Measurements from ENCODE around the gene NF1.
"Not testable (repeated sequence)": the region's sequence is repeated elsewhere in the genome, so short reads cannot be mapped to it uniquely, and the experiment has no call there.

NF1 gene

GRCh38 chr17:31079731-31080130 is 15.0 kb upstream of the NF1 start:
- DNase-seq: no peak

- no peak for DNase-seq
Measured at GRCh38 chr17:31085563-31085962, 9.2 kb upstream of the NF1 start.

- DNase-seq: no peak
Measured at GRCh38 chr17:31089471-31089870, 5.3 kb upstream of the NF1 start.

- not testable (repeated sequence) for DNase-seq
Measured at GRCh38 chr17:31090650-31091049, 4.1 kb upstream of the NF1 start.

- no peak for DNase-seq
Measured at GRCh38 chr17:31092475-31093064, 2.2 kb upstream of the NF1 start.

GRCh38 chr17:31093866-31094599 is 744 bp upstream of the NF1 start:
- no peak for DNase-seq

GRCh38 chr17:31095236-31096105 is 694 bp downstream of the NF1 start:
- peak; percentile 69 for DNase-seq

- DNase-seq: no peak
Measured at GRCh38 chr17:31096106-31096436, 1.3 kb downstream of the NF1 start.

- DNase-seq: no peak
Measured at GRCh38 chr17:31099016-31099415, 4.2 kb downstream of the NF1 start.

- DNase-seq: no peak
Measured at GRCh38 chr17:31100840-31101459, 6.2 kb downstream of the NF1 start.

GRCh38 chr17:31101943-31102342 is 7.2 kb downstream of the NF1 start:
- DNase-seq: no peak

- no peak for DNase-seq
Measured at GRCh38 chr17:31105991-31106390, 11.2 kb downstream of the NF1 start.

- DNase-seq: no peak
Measured at GRCh38 chr17:31111183-31111582, 16.4 kb downstream of the NF1 start.

- no peak for DNase-seq
Measured at GRCh38 chr17:31112001-31112661, 17.4 kb downstream of the NF1 start.

GRCh38 chr17:31113368-31113767 is 18.6 kb downstream of the NF1 start:
- not testable (repeated sequence) for DNase-seq

- DNase-seq: no peak
Measured at GRCh38 chr17:31113939-31114338, 19.2 kb downstream of the NF1 start.

- DNase-seq: no peak
Measured at GRCh38 chr17:31114956-31115555, 20.3 kb downstream of the NF1 start.

- no peak for DNase-seq
Measured at GRCh38 chr17:31116167-31116566, 21.4 kb downstream of the NF1 start.

- DNase-seq: no peak
Measured at GRCh38 chr17:31122746-31123145, 28.0 kb downstream of the NF1 start.

- no peak for DNase-seq
Measured at GRCh38 chr17:31126318-31126717, 31.5 kb downstream of the NF1 start.

GRCh38 chr17:31128241-31128640 is 33.5 kb downstream of the NF1 start:
- no peak for DNase-seq

Data from retina (tissue), 1 donor.